Lower leg skin (tissue), 4 donors: ENCODE measurements around the gene NELFB. TPM values are rescaled to one million over a fixed set of nuclear protein-coding genes. Genes with fewer than 3 reads are reported as not detected.

ENCODE experiments used
- DNase-seq, 2 donors: peaks; one replicate each; pipeline ENCODE4 v3.0.0-alpha.2; 2019; ENCODE audit warnings: low spot score in 2 of 2
- H3K4me3 ChIP-seq: fragments of 200-600 bp; sonication (generic); 2 replicates; pipeline ENCODE4 v1.5.1; 2017; ENCODE audit warnings: mild to moderate bottlenecking, low read depth; ENCODE audit not compliant: poor library complexity, severe bottlenecking
- POLR2A ChIP-seq, 2 donors: fragments of 450-650 bp; IDR thresholded peaks; one replicate each; pipeline ENCODE4 v1.6.1; 2016 to 2017; ENCODE audit warnings: antibody characterized with exemption in 2 of 2, mild to moderate bottlenecking in 1 of 2, moderate library complexity in 1 of 2
- WGBS, 2 donors: methylation state at CpG; one replicate each; pipeline ENCODE4 v1.1.5; 2018; 5-methylcytosine and 5-hydroxymethylcytosine counted together
- intact Hi-C: fragments of 100-400 bp; cut with DNase I; formaldehyde crosslinking; loops from one replicate; pipeline ENCODE4 v1.15.0; 2023; ENCODE audit warnings: low total_unique reads
- total RNA-seq, 4 donors: library from RNA; depleted of rRNA; stranded (reverse); fragments of >200 nt; gene quantifications; one replicate each; pipeline ENCODE4 v1.1.0, GENCODE V29; 2016
- TF ChIP-seq, protein P1 (sequence below), 3 donors: fragments of 450-650 bp; IDR thresholded peaks; one replicate each; pipeline ENCODE4 v1.5.1; 2016; ENCODE audit warnings: antibody characterized with exemption in 3 of 3, mild to moderate bottlenecking in 3 of 3, moderate library complexity in 2 of 3

The NELFB gene
- total RNA-seq, 4 donors from 2014 or later: 40.7 to 52.7 (median 49.9) TPM

DNA sequence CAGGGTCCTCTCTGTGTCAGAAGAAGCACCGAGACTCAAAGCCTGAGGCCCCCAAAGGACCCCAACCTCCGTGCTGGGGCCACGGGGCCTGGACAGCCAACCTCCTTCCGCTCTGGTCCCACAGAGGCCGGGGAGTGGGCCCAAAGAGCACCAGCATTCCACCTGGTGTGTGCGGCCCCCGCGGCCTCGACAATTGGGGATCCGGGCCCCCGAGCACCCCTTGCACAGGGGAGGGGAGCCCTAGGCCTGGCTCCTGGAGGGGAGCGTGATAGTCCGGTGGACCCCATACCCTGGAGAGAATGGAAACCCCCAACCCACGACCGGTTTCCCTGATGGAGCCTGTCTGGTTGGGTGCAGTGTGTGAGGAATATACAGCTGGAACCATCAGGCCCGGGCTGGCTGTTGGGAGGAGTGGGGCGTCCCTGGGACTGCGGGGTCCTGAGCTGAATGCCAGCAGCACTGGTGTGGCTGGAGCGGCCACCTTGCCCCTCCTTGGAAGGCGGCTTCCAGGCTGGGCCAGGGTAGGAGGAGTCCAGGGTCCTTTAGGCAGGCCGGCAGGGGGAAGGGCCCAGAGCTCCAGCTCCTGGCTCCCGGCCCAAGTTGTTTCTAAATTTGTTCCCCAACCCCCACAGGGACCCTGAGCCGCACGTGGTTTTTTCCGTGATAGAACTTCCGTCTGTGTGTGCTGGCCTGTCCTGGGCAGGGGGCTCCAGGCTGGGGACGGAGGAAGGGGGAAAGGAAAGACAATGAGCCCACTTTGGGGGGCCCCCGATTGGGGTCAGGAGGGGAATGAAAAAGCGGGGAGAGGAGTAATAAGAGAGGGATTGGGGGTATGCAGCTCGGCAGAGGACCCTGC, 21.6 kb downstream of the NELFB start:
- WGBS, 2 donors: 47 to 49% methylated on average over 24 to 26 of the region's 30 CpGs
- H3K4me3 ChIP-seq: peak overlapping the region; percentile 5
- intact Hi-C loops: no loop called here
- DNase-seq: peak in 1 of 2 donors; percentile 93
- TF ChIP-seq POLR2A (IDR thresholded peaks at IDR 0.05): no peak
- TF ChIP-seq, protein P1, sequence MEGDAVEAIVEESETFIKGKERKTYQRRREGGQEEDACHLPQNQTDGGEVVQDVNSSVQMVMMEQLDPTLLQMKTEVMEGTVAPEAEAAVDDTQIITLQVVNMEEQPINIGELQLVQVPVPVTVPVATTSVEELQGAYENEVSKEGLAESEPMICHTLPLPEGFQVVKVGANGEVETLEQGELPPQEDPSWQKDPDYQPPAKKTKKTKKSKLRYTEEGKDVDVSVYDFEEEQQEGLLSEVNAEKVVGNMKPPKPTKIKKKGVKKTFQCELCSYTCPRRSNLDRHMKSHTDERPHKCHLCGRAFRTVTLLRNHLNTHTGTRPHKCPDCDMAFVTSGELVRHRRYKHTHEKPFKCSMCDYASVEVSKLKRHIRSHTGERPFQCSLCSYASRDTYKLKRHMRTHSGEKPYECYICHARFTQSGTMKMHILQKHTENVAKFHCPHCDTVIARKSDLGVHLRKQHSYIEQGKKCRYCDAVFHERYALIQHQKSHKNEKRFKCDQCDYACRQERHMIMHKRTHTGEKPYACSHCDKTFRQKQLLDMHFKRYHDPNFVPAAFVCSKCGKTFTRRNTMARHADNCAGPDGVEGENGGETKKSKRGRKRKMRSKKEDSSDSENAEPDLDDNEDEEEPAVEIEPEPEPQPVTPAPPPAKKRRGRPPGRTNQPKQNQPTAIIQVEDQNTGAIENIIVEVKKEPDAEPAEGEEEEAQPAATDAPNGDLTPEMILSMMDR (IDR thresholded peaks at IDR 0.05): no peak

DNA sequence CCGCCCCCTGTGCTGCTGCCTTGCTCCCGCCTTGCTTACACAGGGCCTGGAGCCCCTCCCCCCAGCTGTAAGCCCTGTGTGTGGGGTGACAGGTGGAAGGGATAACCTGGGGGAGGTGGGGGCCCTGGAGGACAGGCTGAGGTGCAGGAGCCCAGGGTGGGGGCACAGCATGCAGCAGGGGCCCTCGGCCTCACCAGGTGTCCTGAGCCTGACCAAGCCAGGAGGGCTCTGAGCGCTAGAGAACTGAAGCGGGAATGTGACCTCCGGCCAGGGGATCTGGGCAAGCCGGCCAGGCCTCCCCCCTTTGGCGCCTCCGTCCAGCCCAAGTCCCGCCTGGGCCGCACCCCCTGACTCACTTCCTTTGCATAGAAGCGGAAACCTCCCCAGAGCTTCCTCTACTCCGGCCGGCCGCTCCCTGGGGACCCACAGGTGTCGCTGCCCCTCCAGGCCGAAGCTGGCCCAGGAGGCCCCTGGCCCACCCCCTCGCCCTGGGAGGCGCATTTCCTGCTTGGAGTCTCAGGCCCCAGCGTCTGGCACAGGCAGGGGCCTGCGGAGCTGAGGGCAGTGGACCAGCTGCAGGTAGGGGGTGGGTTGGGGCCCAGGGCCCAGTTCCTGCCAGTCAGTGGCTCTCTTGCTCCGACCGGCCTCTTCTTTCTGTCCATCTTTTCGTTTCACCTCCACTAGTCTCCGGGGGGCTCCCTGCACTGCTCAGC, 22.4 kb downstream of the NELFB start, which contains the start of gene TOR4A:
Gene TOR4A, plus strand, starts transcription at position 398 of the 713 bp plus-strand sequence. CDS start 964 bp downstream, outside the sequence.
- intact Hi-C loops: no loop called here
- DNase-seq: peak in 1 of 2 donors; percentile 96
- 18 to 34% methylated on average over 7 to 23 of the region's 25 CpGs for WGBS, 2 donors
- peak within 1 kb of the TSS; percentile 18 for H3K4me3 ChIP-seq
- no peak for TF ChIP-seq POLR2A (IDR thresholded peaks at IDR 0.05)
- TF ChIP-seq, protein P1 (IDR thresholded peaks at IDR 0.05): no peak

DNA sequence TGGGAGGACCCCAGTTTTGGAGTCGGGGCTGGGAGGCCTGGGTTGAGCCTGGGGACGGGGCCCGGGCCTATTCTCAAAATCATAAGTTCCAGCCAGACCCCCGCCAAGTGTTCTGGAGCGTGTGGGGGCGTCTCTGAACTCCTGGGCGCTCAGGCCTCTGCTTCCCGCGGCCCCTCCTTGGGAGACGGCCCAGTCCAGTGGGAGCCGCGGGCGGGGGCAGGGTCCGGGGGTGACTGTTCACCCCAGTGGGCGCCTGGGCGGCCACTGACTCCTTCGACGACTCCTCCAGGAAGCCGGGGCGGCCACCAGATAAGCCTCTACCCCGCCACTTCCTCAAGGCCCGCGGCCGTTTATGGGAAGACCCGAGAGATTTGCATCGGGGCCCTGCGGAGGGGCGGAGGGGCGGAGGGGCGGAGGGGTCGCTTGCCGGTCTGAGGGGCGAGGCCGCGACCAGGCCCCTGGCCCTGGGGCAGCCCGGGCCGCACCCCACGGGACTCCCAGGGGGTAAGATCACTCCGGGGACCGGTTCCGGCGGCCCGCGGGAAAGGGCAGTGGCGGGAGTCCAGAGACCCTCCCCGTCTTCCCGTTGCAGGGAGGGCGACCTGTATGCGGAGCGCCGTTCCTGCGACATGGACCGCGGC, 23.1 kb downstream of the NELFB start:
- WGBS, 2 donors: 19 to 40% methylated on average over 1 to 34 of the region's 54 CpGs
- DNase-seq: peak in 1 of 2 donors; percentile 88
- TF ChIP-seq, protein P1 (IDR thresholded peaks at IDR 0.05): no peak
- TF ChIP-seq POLR2A (IDR thresholded peaks at IDR 0.05): no peak
- peak overlapping the region; percentile 18 for H3K4me3 ChIP-seq
- intact Hi-C loops: no loop called here

DNA sequence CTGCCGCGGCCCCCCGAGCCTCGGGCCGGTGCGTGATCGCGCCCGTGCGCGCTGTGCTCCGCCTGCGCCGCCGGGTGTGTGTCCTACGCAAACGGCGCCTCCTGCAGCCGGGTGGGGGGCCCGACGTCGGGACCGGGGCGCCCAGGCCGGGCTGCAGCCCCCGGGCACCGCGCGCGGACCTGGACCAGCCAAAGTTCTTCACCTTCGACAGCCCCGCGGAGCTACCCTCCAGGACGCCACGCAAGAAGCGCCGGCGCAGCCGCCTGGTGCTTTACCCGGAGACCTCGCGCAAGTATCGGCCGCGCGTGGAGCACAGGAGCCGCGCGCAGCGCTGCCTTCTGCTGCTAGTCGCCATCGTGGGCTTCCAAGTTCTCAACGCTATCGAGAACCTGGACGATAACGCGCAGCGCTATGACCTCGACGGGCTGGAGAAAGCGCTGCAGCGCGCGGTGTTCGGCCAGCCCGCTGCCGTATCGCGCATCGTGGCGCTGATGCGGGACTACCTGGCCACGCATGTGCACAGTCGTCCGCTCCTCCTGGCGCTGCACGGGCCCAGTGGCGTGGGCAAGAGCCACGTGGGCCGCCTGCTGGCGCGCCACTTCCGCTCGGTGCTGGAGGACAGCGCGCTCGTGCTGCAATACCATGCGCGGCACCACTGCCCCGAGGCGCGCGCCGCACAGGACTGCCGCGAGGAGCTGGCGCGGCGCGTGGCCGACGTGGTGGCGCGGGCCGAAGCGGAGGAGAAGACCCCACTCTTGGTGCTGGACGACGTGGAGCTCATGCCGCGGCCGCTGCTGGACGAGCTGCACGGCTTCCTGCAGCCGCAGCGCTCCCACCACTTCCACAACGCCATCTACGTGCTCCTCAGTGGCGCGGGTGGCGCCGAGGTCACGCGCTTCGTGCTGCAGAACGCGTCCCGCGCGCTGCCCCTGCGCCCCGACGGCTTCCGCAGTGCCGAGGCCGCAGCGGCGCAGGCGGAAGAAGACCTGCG, 23.9 kb downstream of the NELFB start:
- intact Hi-C loops: no loop called here
- no peak overlapping the region for H3K4me3 ChIP-seq
- WGBS, 2 donors: 75 to 84% methylated on average over 105 to 133 of the region's 139 CpGs
- TF ChIP-seq, protein P1 (IDR thresholded peaks at IDR 0.05): no peak
- TF ChIP-seq POLR2A (IDR thresholded peaks at IDR 0.05): no peak
- no peak for DNase-seq
